HEK293 (cell line): ENCODE data around the gene MSANTD3.

Source experiments
- CTCF ChIP-seq: fragments of 450-650 bp; formaldehyde crosslinking; IDR thresholded peaks from 2 replicates; pipeline ENCODE4 v1.5.1; 2016; ENCODE audit warnings: missing biosample characterization, missing genetic modification characterization
- ZBTB7A ChIP-seq: fragments of 450-650 bp; formaldehyde crosslinking; IDR thresholded peaks from 2 replicates; pipeline ENCODE4 v1.5.1; 2016; ENCODE audit warnings: low read depth, missing biosample characterization, missing genetic modification characterization
- ZFP41 ChIP-seq: fragments of 450-650 bp; formaldehyde crosslinking; IDR thresholded peaks from 2 replicates; pipeline ENCODE4 v1.5.1; 2016; ENCODE audit warnings: missing biosample characterization, missing genetic modification characterization, borderline replicate concordance
- ZNF133 ChIP-seq: fragments of 450-650 bp; formaldehyde crosslinking; IDR thresholded peaks from 2 replicates; pipeline ENCODE4 v1.5.1; 2016; ENCODE audit warnings: missing biosample characterization, missing genetic modification characterization
- ZNF138 ChIP-seq: fragments of 450-650 bp; formaldehyde crosslinking; IDR thresholded peaks from 2 replicates; pipeline ENCODE4 v1.5.1; 2016; ENCODE audit warnings: missing biosample characterization, missing genetic modification characterization, borderline replicate concordance
- ZNF148 ChIP-seq: fragments of 450-650 bp; formaldehyde crosslinking; IDR thresholded peaks from 2 replicates; pipeline ENCODE4 v1.5.0; 2017; ENCODE audit warnings: missing biosample characterization, missing genetic modification characterization, borderline replicate concordance
- ZNF169 ChIP-seq: fragments of 450-650 bp; formaldehyde crosslinking; IDR thresholded peaks from 2 replicates; pipeline ENCODE4 v1.5.1; 2016; ENCODE audit warnings: missing biosample characterization, missing genetic modification characterization
- ZNF24 ChIP-seq: fragments of 450-650 bp; formaldehyde crosslinking; IDR thresholded peaks from 2 replicates; pipeline ENCODE4 v1.5.1; 2016; ENCODE audit warnings: missing biosample characterization, missing genetic modification characterization
- ZNF362 ChIP-seq: fragments of 450-650 bp; formaldehyde crosslinking; IDR thresholded peaks from 2 replicates; pipeline ENCODE4 v1.5.1; 2016; ENCODE audit warnings: missing biosample characterization, missing genetic modification characterization
- ZNF366 ChIP-seq: fragments of 450-650 bp; formaldehyde crosslinking; conservative IDR thresholded peaks from 2 replicates; pipeline ENCODE4 v1.5.1; 2016; ENCODE audit warnings: missing biosample characterization, missing genetic modification characterization
- ZNF549 ChIP-seq: fragments of 450-650 bp; IDR thresholded peaks from 2 replicates; pipeline ENCODE4 v1.5.1; 2018; ENCODE audit warnings: missing biosample characterization, missing genetic modification characterization, mild to moderate bottlenecking, inconsistent platforms, moderate library complexity
- ZNF670 ChIP-seq: fragments of 450-650 bp; formaldehyde crosslinking; IDR thresholded peaks from 2 replicates; pipeline ENCODE4 v1.5.1; 2016; ENCODE audit warnings: missing biosample characterization, missing genetic modification characterization, low read depth
- ZNF776 ChIP-seq: fragments of 450-650 bp; formaldehyde crosslinking; IDR thresholded peaks from 2 replicates; pipeline ENCODE4 v1.5.0; 2017; ENCODE audit warnings: missing biosample characterization, missing genetic modification characterization, borderline replicate concordance
- ZSCAN30 ChIP-seq: fragments of 450-650 bp; IDR thresholded peaks from 2 replicates; pipeline ENCODE4 v1.5.1; 2018; ENCODE audit warnings: missing biosample characterization, mild to moderate bottlenecking, missing genetic modification characterization, moderate library complexity

GRCh38 chr9:100449420-100449819 lies 22.5 kb downstream of the MSANTD3 start:
- no peak for TF ChIP-seq CTCF (tag by site-specific recombination)
- TF ChIP-seq ZNF148 (tag by site-specific recombination) = no peak
- no peak for TF ChIP-seq ZFP41
- no peak for TF ChIP-seq ZBTB7A (tag by site-specific recombination)
- no peak for TF ChIP-seq ZNF776 (tag by site-specific recombination)
- no peak for TF ChIP-seq ZNF24
- no peak for TF ChIP-seq ZSCAN30 (tag by site-specific recombination)
- no peak for TF ChIP-seq ZNF362 (tag by site-specific recombination)
- TF ChIP-seq ZNF670 (tag by site-specific recombination) = no peak
- no peak for TF ChIP-seq ZNF169 (tag by site-specific recombination)
- no peak for TF ChIP-seq ZNF133 (tag by site-specific recombination)
- TF ChIP-seq ZNF138 (tag by site-specific recombination) = no peak
- TF ChIP-seq ZNF549 (tag by site-specific recombination) = no peak
- TF ChIP-seq ZNF366 = no peak
